Liver (tissue), 9 donors: ENCODE results near the gene CDK5. TPM values are rescaled to one million over a fixed set of nuclear protein-coding genes. Genes with fewer than 3 reads are reported as not detected.
A peak's percentile ranks its signal among the peaks of the same experiment; 100 is the strongest.

ENCODE experiments used
- DNase-seq: peaks from one replicate; pipeline ENCODE4 v3.0.0-alpha.2; 2017; ENCODE audit warnings: low spot score
- H3K27ac ChIP-seq, 2 donors: one replicate each; pipeline ENCODE4 v1.7.0; 2013; ENCODE audit warnings: inconsistent platforms in 2 of 2, low read length in 2 of 2, control low read depth in 1 of 2, low read depth in 1 of 2, mild to moderate bottlenecking in 1 of 2
- H3K27me3 ChIP-seq, 4 donors: one replicate each; pipeline versions ENCODE4 v1.6.1 to v1.7.0; 2013; ENCODE audit warnings: low read length in 3 of 4, inconsistent platforms in 1 of 4, mild to moderate bottlenecking in 1 of 4, moderate library complexity in 1 of 4; ENCODE audit not compliant: control insufficient read depth in 4 of 4, insufficient read depth in 4 of 4
- H3K36me3 ChIP-seq, 4 donors: one replicate each; pipeline versions ENCODE4 v1.6.1 to v1.7.0; 2013; ENCODE audit warnings: low read length in 3 of 4, mild to moderate bottlenecking in 3 of 4, low read depth in 1 of 4, moderate library complexity in 1 of 4; ENCODE audit not compliant: control insufficient read depth in 4 of 4, insufficient read depth in 3 of 4
- H3K4me1 ChIP-seq, 4 donors: one replicate each; pipeline versions ENCODE4 v1.6.1 to v1.7.0; 2013; ENCODE audit warnings: low read length in 3 of 4, mild to moderate bottlenecking in 3 of 4, moderate library complexity in 1 of 4; ENCODE audit not compliant: control insufficient read depth in 4 of 4, insufficient read depth in 4 of 4
- H3K4me3 ChIP-seq, 3 donors: one replicate each; pipeline versions ENCODE4 v1.6.1 to v1.7.0; 2013; ENCODE audit warnings: low read length in 3 of 3, control low read depth in 1 of 3, low read depth in 1 of 3, mild to moderate bottlenecking in 1 of 3
- H3K9ac ChIP-seq, 2 donors: one replicate each; pipeline ENCODE4 v1.7.0; 2013; ENCODE audit warnings: low read length in 2 of 2, mild to moderate bottlenecking in 2 of 2, moderate library complexity in 2 of 2, control low read depth in 1 of 2, low read depth in 1 of 2
- H3K9me3 ChIP-seq, 4 donors: one replicate each; pipeline versions ENCODE4 v1.6.1 to v1.7.0; 2013; ENCODE audit warnings: low read length in 3 of 4; ENCODE audit not compliant: control insufficient read depth in 4 of 4
- CTCF ChIP-seq: fragments of 150-350 bp; IDR thresholded peaks from 2 replicates; pipeline ENCODE4 v1.5.1; 2017; ENCODE audit warnings: improper control_type of control experiment, low read depth, low read length; ENCODE audit not compliant: missing input control
- FOXA1 ChIP-seq: IDR thresholded peaks from 2 replicates; pipeline ENCODE4 v1.6.1; 2016; ENCODE audit warnings: antibody characterized with exemption
- FOXA2 ChIP-seq: IDR thresholded peaks from 2 replicates; pipeline ENCODE4 v1.6.1; 2016; ENCODE audit warnings: antibody characterized with exemption
- GABPA ChIP-seq, 2 donors: IDR thresholded peaks in 1 of 2; conservative IDR thresholded peaks in 1 of 2; 2 replicates each; pipeline ENCODE4 v1.6.1; 2016; ENCODE audit warnings: antibody characterized with exemption in 2 of 2, mild to moderate bottlenecking in 1 of 2, moderate library complexity in 1 of 2
- HNF4A ChIP-seq, 2 donors: conservative IDR thresholded peaks; 2 replicates each; pipeline ENCODE4 v1.6.1; 2016; ENCODE audit warnings: antibody characterized with exemption in 2 of 2, mild to moderate bottlenecking in 2 of 2
- JUND ChIP-seq, 2 donors: IDR thresholded peaks; 2 replicates each; pipeline ENCODE4 v1.6.1; 2016; ENCODE audit warnings: antibody characterized with exemption in 2 of 2
- MAX ChIP-seq: IDR thresholded peaks from 2 replicates; pipeline ENCODE4 v1.6.1; 2016; ENCODE audit warnings: antibody characterized with exemption
- NR2F2 ChIP-seq: IDR thresholded peaks from 2 replicates; pipeline ENCODE4 v1.6.1; 2016; ENCODE audit warnings: antibody characterized with exemption
- RAD21 ChIP-seq, 2 donors: IDR thresholded peaks; 2 replicates each; pipeline ENCODE4 v1.6.1; 2016; ENCODE audit warnings: antibody characterized with exemption in 2 of 2, mild to moderate bottlenecking in 2 of 2
- REST ChIP-seq: IDR thresholded peaks from 2 replicates; pipeline ENCODE4 v1.6.1; 2016; ENCODE audit warnings: antibody characterized with exemption, mild to moderate bottlenecking
- RXRA ChIP-seq, 2 donors: IDR thresholded peaks; 2 replicates each; pipeline ENCODE4 v1.6.1; 2017 to 2018; ENCODE audit warnings: antibody characterized with exemption in 2 of 2, mild to moderate bottlenecking in 1 of 2
- SP1 ChIP-seq: IDR thresholded peaks from 2 replicates; pipeline ENCODE4 v1.6.1; 2018; ENCODE audit warnings: antibody characterized with exemption, mild to moderate bottlenecking
- TAF1 ChIP-seq: conservative IDR thresholded peaks from 2 replicates; pipeline ENCODE4 v1.6.1; 2016; ENCODE audit warnings: antibody characterized with exemption, mild to moderate bottlenecking
- YY1 ChIP-seq: IDR thresholded peaks from 2 replicates; pipeline ENCODE4 v1.6.1; 2016; ENCODE audit warnings: antibody characterized with exemption, mild to moderate bottlenecking
- ZBTB33 ChIP-seq: IDR thresholded peaks from 2 replicates; pipeline ENCODE4 v1.6.1; 2016; ENCODE audit warnings: antibody characterized with exemption
- WGBS: extraction: QIAGEN DNeasy Blood & Tissue Kit; methylation state at CpG from one replicate; pipeline ENCODE4 v1.1.7; 2013; 5-methylcytosine and 5-hydroxymethylcytosine counted together
- polyA plus RNA-seq, 2 donors: library from polyadenylated mRNA; stranded (reverse) in 1 of 2; unstranded in 1 of 2; fragments of 200-250 nt in 1 of 2; fragments of >200 nt in 1 of 2; fragmentation: Nextera tagmentation in 1 of 2; extraction: Ambion mirVana in 1 of 2; gene quantifications; one replicate each; pipeline versions ENCODE4 v1.2.1 to v1.2.3, GENCODE V29; 2013 to 2015
- total RNA-seq, 2 donors: library from RNA; depleted of rRNA; stranded (reverse); fragments of >200 nt; gene quantifications; one replicate each; pipeline ENCODE4 v1.2.3, GENCODE V29; 2014
- donor health status: healthy.
- donor health status: healthy.
- donor health status: healthy.
- donor health status: healthy.
- donor health status: healthy.

The CDK5 gene
- total and polyA plus RNA-seq, 4 donors: 4.0 to 9.0 (median 7.4) TPM

GRCh38 chr7:151008143-151008510, 49.6 kb downstream of the CDK5 start:
- peaks cover 2 to 26% (median 8%) of the 10 kb centered on the region in 4 donors for H3K4me1 ChIP-seq
- no peak for DNase-seq
- H3K27ac ChIP-seq: peak overlapping the region; percentile 28 to 66
- no peaks in the 10 kb centered on the region for H3K36me3 ChIP-seq
- no peaks in the 10 kb centered on the region for H3K9me3 ChIP-seq
- peaks cover 0 to 4% (median 0%) of the 10 kb centered on the region in 4 donors for H3K27me3 ChIP-seq
- H3K9ac ChIP-seq: no peak overlapping the region
- 63% methylated on average over 11 of the region's 11 CpGs for WGBS
- H3K4me3 ChIP-seq: peak overlapping the region in 1 of 3 donors; percentile 8
- TF ChIP-seq SP1: no peak
- peak; percentile 46 for TF ChIP-seq MAX
- TF ChIP-seq FOXA1: no peak

GRCh38 chr7:151007469-151007898, 50.2 kb downstream of the CDK5 start:
- Histone ChIP-seq H3K4me3 (no peak overlapping the region), H3K27me3 (peaks cover 0 to 4% (median 0%) of the 10 kb centered on the region in 4 donors), H3K4me1 (peaks cover 2 to 22% (median 7%) of the 10 kb centered on the region in 4 donors), H3K27ac (peak overlapping the region; percentile 28 to 66), H3K36me3 (no peaks in the 10 kb centered on the region), H3K9ac (no peak overlapping the region), H3K9me3 (no peaks in the 10 kb centered on the region)
- peak; percentile 88 for TF ChIP-seq NR2F2
- TF ChIP-seq REST: no peak
- TF ChIP-seq TAF1: no peak
- peak in 1 of 2 donors; percentile 35 for TF ChIP-seq RXRA (IDR thresholded peaks at IDR 0.05)
- no peak for TF ChIP-seq SP1
- no peak for DNase-seq
- 64% methylated on average over 7 of the region's 7 CpGs for WGBS

GRCh38 chr7:151006590-151007300, 51.0 kb downstream of the CDK5 start:
- H3K9ac ChIP-seq: no peak overlapping the region
- DNase-seq: no peak
- TF ChIP-seq FOXA2 (no peak), MAX (no peak), ZBTB33 (no peak), GABPA (IDR thresholded peaks at IDR 0.05 in 1 of 2, conservative IDR thresholded peaks at IDR 0.05 in 1 of 2) (no peak), REST (no peak), RXRA (IDR thresholded peaks at IDR 0.05) (no peak), RAD21 (IDR thresholded peaks at IDR 0.05) (no peak), CTCF (no peak), HNF4A (conservative IDR thresholded peaks at IDR 0.05) (no peak), NR2F2 (no peak), JUND (IDR thresholded peaks at IDR 0.05) (no peak), YY1 (no peak)

More at GRCh38 chr7:151006590-151007300, 51.0 kb downstream of the CDK5 start:
- no peaks in the 10 kb centered on the region for H3K36me3 ChIP-seq
- no peak overlapping the region for H3K27ac ChIP-seq
- no peaks in the 10 kb centered on the region for H3K9me3 ChIP-seq
- WGBS: 80% methylated on average over 23 of the region's 23 CpGs
- H3K4me1 ChIP-seq: peaks cover 2 to 22% (median 7%) of the 10 kb centered on the region in 4 donors
- no peaks in the 10 kb centered on the region for H3K27me3 ChIP-seq
- no peak overlapping the region for H3K4me3 ChIP-seq
